Mesothelial cell of epicardium (in vitro differentiated cells): ENCODE results near the gene TOM1L2. TPM values are rescaled to one million over a fixed set of nuclear protein-coding genes. Genes with fewer than 3 reads are reported as not detected.

Experiments used
- DNase-seq, 2 experiments: peaks; one replicate each; pipeline ENCODE4 v3.0.0; 2021; ENCODE audit warnings: low spot score in 2 of 2; ENCODE audit not compliant: unreplicated experiment in 2 of 2
- H3K27ac Mint-ChIP-seq: 2 replicates; pipeline ENCODE4 v1.8.0; 2021; ENCODE audit warnings: mixed read lengths
- H3K27me3 Mint-ChIP-seq: 2 replicates; pipeline ENCODE4 v1.8.0; 2021; ENCODE audit warnings: low read depth, mixed read lengths
- H3K36me3 Mint-ChIP-seq: 2 replicates; pipeline ENCODE4 v1.8.0; 2021; ENCODE audit warnings: mixed read lengths
- H3K4me1 Mint-ChIP-seq: 2 replicates; pipeline ENCODE4 v1.8.0; 2021; ENCODE audit warnings: mixed read lengths
- H3K4me3 Mint-ChIP-seq: 2 replicates; pipeline ENCODE4 v1.8.0; 2021; ENCODE audit warnings: mild to moderate bottlenecking, moderate library complexity, mixed read lengths
- H3K9me3 Mint-ChIP-seq: 2 replicates; pipeline ENCODE4 v1.8.0; 2021; ENCODE audit warnings: mixed read lengths
- CTCF ChIP-seq: fragments of 200-600 bp; sonication (generic); IDR thresholded peaks from one replicate; pipeline ENCODE4 v1.5.0; 2021; ENCODE audit warnings: antibody characterized with exemption; ENCODE audit not compliant: unreplicated experiment
- total RNA-seq: library from RNA; stranded (reverse); gene quantifications from 3 replicates; pipeline ENCODE4 v1.2.1, GENCODE V29; 2021

The TOM1L2 gene
- total RNA-seq, 1 donor from 2014 or later, result 126 TPM

DNA sequence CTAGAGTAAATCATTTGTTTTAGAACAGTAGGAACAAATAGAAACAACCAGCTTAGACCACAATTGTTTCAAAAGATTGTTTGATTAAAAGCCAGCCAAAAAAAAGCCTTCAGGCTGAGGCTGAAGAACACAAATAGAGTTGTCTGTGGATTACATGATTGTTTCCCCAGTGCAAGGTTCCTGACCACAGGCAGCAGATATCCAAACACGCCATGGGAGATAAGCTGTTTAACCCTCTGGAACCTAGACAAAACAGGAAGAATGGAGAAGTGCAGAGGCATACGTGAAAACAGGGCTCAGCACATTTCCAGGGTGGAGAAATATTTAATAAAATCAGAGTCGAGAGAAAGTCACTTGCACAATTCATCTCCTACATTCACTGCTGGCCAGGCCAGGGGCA is 45.8 kb upstream of the TOM1L2 start:
- no peak for DNase-seq
- Mint-ChIP-seq H3K4me1 (peaks cover 16% of the 10 kb centered on the region), H3K9me3 (no peaks in the 10 kb centered on the region), H3K4me3 (no peak overlapping the region), H3K36me3 (peaks cover 7% of the 10 kb centered on the region), H3K27me3 (no peaks in the 10 kb centered on the region), H3K27ac (peak overlapping the region; percentile 70)
- no peak for TF ChIP-seq CTCF

DNA sequence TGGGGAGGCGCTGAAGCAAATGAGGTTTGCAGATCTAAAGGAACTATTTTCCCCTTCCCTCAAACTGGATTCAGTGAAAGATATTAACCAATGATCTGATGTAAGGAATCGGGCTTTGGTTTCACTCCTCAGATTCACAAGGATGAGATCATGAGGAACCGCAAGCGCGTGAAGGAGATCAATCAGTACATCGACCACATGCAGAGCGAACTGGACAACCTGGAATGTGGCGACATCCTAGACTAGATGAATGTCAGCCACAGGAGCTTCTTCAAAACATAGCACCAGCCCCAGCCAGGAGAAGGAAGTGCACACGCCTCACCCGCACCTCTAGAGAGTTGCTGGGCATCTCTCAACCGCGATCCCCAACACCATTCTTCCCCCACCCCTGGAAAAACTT is 44.2 kb upstream of the TOM1L2 start:
- TF ChIP-seq CTCF, result no peak
- Mint-ChIP-seq H3K27ac (no peak overlapping the region), H3K27me3 (no peaks in the 10 kb centered on the region), H3K36me3 (peaks cover 9% of the 10 kb centered on the region), H3K9me3 (no peaks in the 10 kb centered on the region), H3K4me3 (no peak overlapping the region), H3K4me1 (peaks cover 16% of the 10 kb centered on the region)
- no peak for DNase-seq

DNA sequence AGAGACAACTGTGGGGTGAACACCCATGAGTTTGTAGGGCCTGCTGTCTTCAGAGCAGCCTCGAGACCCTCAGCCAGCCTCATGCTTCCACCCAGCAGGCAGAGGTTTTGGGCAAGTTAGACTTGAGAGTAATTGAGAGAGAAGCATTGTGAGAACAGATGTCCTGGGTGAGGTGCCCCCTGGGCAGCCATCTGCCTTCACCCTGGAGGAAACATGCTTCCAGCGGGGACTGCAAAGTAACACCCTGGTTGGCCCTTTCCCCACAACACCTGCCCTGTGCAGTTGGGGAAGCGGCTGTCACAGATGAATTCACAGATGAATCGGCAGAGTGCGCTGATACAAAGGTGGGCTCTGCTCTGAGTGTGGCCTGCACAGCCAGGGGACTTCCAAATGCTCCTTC is 43.4 kb upstream of the TOM1L2 start:
- Mint-ChIP-seq H3K27me3 (no peaks in the 10 kb centered on the region), H3K4me1 (peaks cover 16% of the 10 kb centered on the region), H3K9me3 (no peaks in the 10 kb centered on the region), H3K36me3 (peaks cover 9% of the 10 kb centered on the region), H3K27ac (no peak overlapping the region), H3K4me3 (no peak overlapping the region)
- no peak for DNase-seq
- TF ChIP-seq CTCF, result no peak

DNA sequence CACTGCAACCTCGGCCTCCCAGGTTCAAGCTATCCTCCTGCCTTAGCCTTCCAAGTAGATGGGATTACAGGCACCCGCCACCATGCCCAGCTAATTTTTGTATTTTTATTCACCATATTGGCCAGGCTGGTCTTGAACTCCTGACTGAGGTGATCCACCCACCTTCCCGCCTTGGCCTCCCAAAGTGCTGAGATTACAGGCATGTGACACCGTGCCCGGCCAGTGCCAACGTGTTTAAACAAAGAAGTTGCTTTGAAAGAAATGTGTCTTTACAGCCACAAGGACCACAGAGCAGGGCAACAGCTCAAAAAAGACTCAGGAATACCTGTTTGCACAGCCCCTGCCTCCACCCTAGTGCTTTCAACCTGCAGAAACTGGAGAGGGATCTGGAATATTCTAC is 41.8 kb upstream of the TOM1L2 start:
- Mint-ChIP-seq H3K27me3 (no peaks in the 10 kb centered on the region), H3K4me3 (no peak overlapping the region), H3K9me3 (peaks cover 4% of the 10 kb centered on the region), H3K4me1 (peaks cover 3% of the 10 kb centered on the region), H3K36me3 (peaks cover 16% of the 10 kb centered on the region), H3K27ac (peak overlapping the region; percentile 39)
- DNase-seq, result no peak
- TF ChIP-seq CTCF, result no peak

- no peak overlapping the region for H3K4me3 Mint-ChIP-seq
- H3K27me3 Mint-ChIP-seq, result no peaks in the 10 kb centered on the region
Measured at GRCh38 chr17:18011286-18011685, 39.1 kb upstream of the TOM1L2 start.

More at GRCh38 chr17:18011286-18011685, 39.1 kb upstream of the TOM1L2 start:
- Mint-ChIP-seq H3K27ac (no peak overlapping the region), H3K36me3 (peaks cover 22% of the 10 kb centered on the region), H3K4me1 (no peaks in the 10 kb centered on the region), H3K9me3 (peaks cover 4% of the 10 kb centered on the region)
- DNase-seq, result no peak
- no peak for TF ChIP-seq CTCF
